Stomach (tissue), 9 donors: ENCODE measurements around the gene PRKX. TPM values are rescaled to one million over a fixed set of nuclear protein-coding genes. Genes with fewer than 3 reads are reported as not detected.
A peak's percentile ranks its signal among the peaks of the same experiment; 100 is the strongest.

ENCODE experiments used
- DNase-seq, 2 donors: peaks; one replicate each; pipeline versions ENCODE4 v3.0.0 to v3.0.0-alpha.2; 2013 to 2019
- H3K27ac ChIP-seq, 5 donors: fragments of 200-600 bp in 4 of 5; sonication (generic) in 4 of 5; one replicate each; pipeline ENCODE4 v1.5.1; 2013 to 2019; ENCODE audit warnings: mild to moderate bottlenecking in 1 of 5, moderate library complexity in 1 of 5
- H3K27me3 ChIP-seq, 3 donors: fragments of 200-600 bp; sonication (generic); one replicate each; pipeline ENCODE4 v1.5.1; 2017 to 2019; ENCODE audit warnings: mixed run types in 1 of 3
- H3K36me3 ChIP-seq, 4 donors: fragments of 200-600 bp; sonication (generic); 1 replicate in 3 of 4; 2 replicates in 1 of 4; pipeline ENCODE4 v1.5.1; 2016 to 2019
- H3K4me1 ChIP-seq, 4 donors: fragments of 200-600 bp; sonication (generic); one replicate each; pipeline ENCODE4 v1.5.1; 2016 to 2019
- H3K4me3 ChIP-seq, 4 donors: fragments of 200-600 bp; sonication (generic) in 3 of 4; one replicate each; pipeline ENCODE4 v1.5.1; 2016 to 2019; ENCODE audit warnings: mild to moderate bottlenecking in 1 of 4
- H3K9me3 ChIP-seq, 4 donors: fragments of 200-600 bp; sonication (generic); one replicate each; pipeline ENCODE4 v1.5.1; 2016 to 2019
- EP300 ChIP-seq: sonication (generic); formaldehyde crosslinking; IDR thresholded peaks from one replicate; pipeline ENCODE4 v1.6.1; 2017; ENCODE audit warnings: antibody characterized with exemption
- POLR2A ChIP-seq, 4 donors: fragments of 450-650 bp; IDR thresholded peaks; one replicate each; pipeline ENCODE4 v1.6.1; 2016; ENCODE audit warnings: antibody characterized with exemption in 4 of 4, control low read depth in 2 of 4, mild to moderate bottlenecking in 1 of 4, moderate library complexity in 1 of 4
- POLR2AphosphoS5 ChIP-seq, 3 donors: sonication (generic); formaldehyde crosslinking; IDR thresholded peaks; one replicate each; pipeline ENCODE4 v1.6.1; 2016; ENCODE audit warnings: antibody characterized with exemption in 3 of 3
- WGBS, 5 donors: extraction: QIAGEN DNeasy Blood & Tissue Kit in 3 of 5; methylation state at CpG; one replicate each; pipeline versions ENCODE4 v1.1.5 to v1.1.7; 2013 to 2018; 5-methylcytosine and 5-hydroxymethylcytosine counted together
- intact Hi-C: fragments of 100-400 bp; cut with DNase I; formaldehyde crosslinking; loops from one replicate; pipeline ENCODE4 v1.15.1; 2023; ENCODE audit warnings: low total_unique reads
- polyA plus RNA-seq, 3 donors: library from polyadenylated mRNA; stranded (reverse); fragments of 200-250 nt; gene quantifications; one replicate each; pipeline ENCODE4 v1.2.3, GENCODE V29; 2013
- total RNA-seq, 5 donors: library from RNA; depleted of rRNA; stranded (reverse); fragments of >200 nt; gene quantifications; one replicate each; pipeline versions ENCODE4 v1.1.0 to v1.2.3, GENCODE V29; 2014 to 2016
- TF ChIP-seq, protein P1 (sequence below), 7 experiments: fragments of 450-650 bp in 4 of 7; fragments of 200-600 bp in 3 of 7; sonication (generic) in 3 of 7; IDR thresholded peaks; one replicate each; pipeline ENCODE4 v1.5.1; 2016 to 2019; ENCODE audit warnings: antibody characterized with exemption in 7 of 7, control low read depth in 2 of 7, mild to moderate bottlenecking in 1 of 7
- donor health status: healthy with polysubstance abuse.
- donor health status: Bipolar disorder and iron deficiency.
- donor health status: healthy.

The PRKX gene
- total and polyA plus RNA-seq, 8 donors: 2.4 to 56.5 (median 8.7) TPM

- H3K4me1 ChIP-seq: no peaks in the 10 kb centered on the region
- H3K27me3 ChIP-seq: no peaks in the 10 kb centered on the region
- H3K9me3 ChIP-seq: no peaks in the 10 kb centered on the region
- 81 to 89% (median 83%) methylated on average over 5 to 10 of the region's 10 CpGs for WGBS, 5 donors
- H3K27ac ChIP-seq: no peak overlapping the region
- DNase-seq: no peak
- H3K4me3 ChIP-seq: no peak overlapping the region
- peaks cover 0 to 7% (median 7%) of the 10 kb centered on the region in 4 donors for H3K36me3 ChIP-seq
- no peak for TF ChIP-seq POLR2A (IDR thresholded peaks at IDR 0.05)
- no peak for TF ChIP-seq POLR2AphosphoS5 (IDR thresholded peaks at IDR 0.05)
- no peak for TF ChIP-seq EP300
- TF ChIP-seq, protein P1, sequence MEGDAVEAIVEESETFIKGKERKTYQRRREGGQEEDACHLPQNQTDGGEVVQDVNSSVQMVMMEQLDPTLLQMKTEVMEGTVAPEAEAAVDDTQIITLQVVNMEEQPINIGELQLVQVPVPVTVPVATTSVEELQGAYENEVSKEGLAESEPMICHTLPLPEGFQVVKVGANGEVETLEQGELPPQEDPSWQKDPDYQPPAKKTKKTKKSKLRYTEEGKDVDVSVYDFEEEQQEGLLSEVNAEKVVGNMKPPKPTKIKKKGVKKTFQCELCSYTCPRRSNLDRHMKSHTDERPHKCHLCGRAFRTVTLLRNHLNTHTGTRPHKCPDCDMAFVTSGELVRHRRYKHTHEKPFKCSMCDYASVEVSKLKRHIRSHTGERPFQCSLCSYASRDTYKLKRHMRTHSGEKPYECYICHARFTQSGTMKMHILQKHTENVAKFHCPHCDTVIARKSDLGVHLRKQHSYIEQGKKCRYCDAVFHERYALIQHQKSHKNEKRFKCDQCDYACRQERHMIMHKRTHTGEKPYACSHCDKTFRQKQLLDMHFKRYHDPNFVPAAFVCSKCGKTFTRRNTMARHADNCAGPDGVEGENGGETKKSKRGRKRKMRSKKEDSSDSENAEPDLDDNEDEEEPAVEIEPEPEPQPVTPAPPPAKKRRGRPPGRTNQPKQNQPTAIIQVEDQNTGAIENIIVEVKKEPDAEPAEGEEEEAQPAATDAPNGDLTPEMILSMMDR (IDR thresholded peaks at IDR 0.05): no peak
- intact Hi-C loops: no loop called here
These were observed 53.7 kb downstream of the PRKX start for GRCh38 chrX:3659761-3660160.

DNA sequence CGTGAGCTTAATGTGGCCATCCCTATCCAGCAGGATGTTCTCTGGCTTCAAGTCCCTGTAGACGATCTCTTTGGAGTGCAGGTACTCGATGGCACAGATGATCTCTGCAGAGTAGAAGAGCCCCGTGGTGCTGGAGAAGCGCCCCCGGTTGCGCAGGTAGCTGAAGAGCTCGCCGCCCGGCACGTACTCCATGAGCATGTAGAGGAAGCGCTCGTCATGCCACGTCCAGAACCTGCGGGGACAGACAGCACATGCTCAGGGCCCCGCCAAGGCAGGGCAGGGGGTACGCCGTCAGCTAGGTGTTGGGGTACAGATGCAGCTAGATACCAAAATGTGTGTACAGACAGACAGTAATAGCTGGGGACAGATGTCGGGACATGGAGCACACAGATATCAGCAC, 58.3 kb downstream of the PRKX start:
- Histone ChIP-seq H3K27me3 (no peaks in the 10 kb centered on the region), H3K4me3 (no peak overlapping the region), H3K27ac (no peak overlapping the region), H3K9me3 (no peaks in the 10 kb centered on the region), H3K36me3 (peaks cover 0 to 26% (median 15%) of the 10 kb centered on the region in 4 donors), H3K4me1 (no peaks in the 10 kb centered on the region)
- TF ChIP-seq POLR2A (IDR thresholded peaks at IDR 0.05) (no peak), EP300 (no peak), POLR2AphosphoS5 (IDR thresholded peaks at IDR 0.05) (no peak)
- TF ChIP-seq, protein P1 (IDR thresholded peaks at IDR 0.05): no peak
- DNase-seq: no peak
- 96 to 100% (median 97%) methylated on average over 4 to 19 of the region's 19 CpGs for WGBS, 5 donors
- intact Hi-C loops: no loop called here

- intact Hi-C loops: loop anchor here (5.0 kb wide), 1 partner anchor 159 kb away; no protein-coding TSS in a partner anchor
- WGBS, 5 donors: 89 to 100% (median 95%) methylated on average over 5 to 13 of the region's 13 CpGs
- no peak for DNase-seq
- TF ChIP-seq POLR2AphosphoS5 (IDR thresholded peaks at IDR 0.05) (no peak), EP300 (no peak), POLR2A (IDR thresholded peaks at IDR 0.05) (no peak)
- TF ChIP-seq, protein P1 (IDR thresholded peaks at IDR 0.05): no peak
- no peaks in the 10 kb centered on the region for H3K27me3 ChIP-seq
- H3K4me3 ChIP-seq: no peak overlapping the region
- no peak overlapping the region for H3K27ac ChIP-seq
- peaks cover 0 to 30% (median 15%) of the 10 kb centered on the region in 4 donors for H3K36me3 ChIP-seq
- no peaks in the 10 kb centered on the region for H3K9me3 ChIP-seq
- H3K4me1 ChIP-seq: no peaks in the 10 kb centered on the region
These were observed 60.3 kb downstream of the PRKX start for GRCh38 chrX:3653111-3653510.

DNA sequence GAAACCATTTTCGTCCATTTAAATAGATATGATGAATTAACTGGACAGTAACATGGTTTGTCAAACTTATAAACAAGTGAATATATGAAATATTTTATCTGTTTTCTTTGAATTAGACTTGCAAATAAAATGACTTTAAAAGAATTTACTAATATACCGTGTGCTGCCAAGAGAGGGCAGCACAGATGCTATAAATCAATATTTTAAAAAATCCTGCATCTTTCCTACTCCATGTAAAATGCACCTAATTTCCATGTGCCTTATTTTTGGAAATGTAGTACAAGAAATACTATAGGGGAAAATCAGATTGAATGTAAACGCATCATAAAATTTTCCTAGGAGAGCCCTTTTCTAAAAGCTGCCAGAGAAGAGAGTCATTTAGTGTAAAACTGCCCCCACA, 62.2 kb downstream of the PRKX start:
- no peak overlapping the region for H3K27ac ChIP-seq
- no peak for TF ChIP-seq POLR2A (IDR thresholded peaks at IDR 0.05)
- TF ChIP-seq EP300: no peak
- TF ChIP-seq, protein P1 (IDR thresholded peaks at IDR 0.05): peak in 4 of 7 experiments; percentile 19 to 56 (median 35)
- no peak for TF ChIP-seq POLR2AphosphoS5 (IDR thresholded peaks at IDR 0.05)
- intact Hi-C loops: loop anchor here (5.0 kb wide), 1 partner anchor 161 kb away; no protein-coding TSS in a partner anchor
- DNase-seq: peak in 1 of 2 donors; percentile 57
- H3K27me3 ChIP-seq: no peaks in the 10 kb centered on the region
- no peaks in the 10 kb centered on the region for H3K4me1 ChIP-seq
- WGBS, 5 donors: 30 to 41% (median 35%) methylated on average over 3 of the region's 3 CpGs
- H3K9me3 ChIP-seq: no peaks in the 10 kb centered on the region
- peaks cover 0 to 30% (median 15%) of the 10 kb centered on the region in 4 donors for H3K36me3 ChIP-seq
- no peak overlapping the region for H3K4me3 ChIP-seq
